Endothelial cell of umbilical vein (primary cell): ENCODE data around the gene CDK19. TPM values are rescaled to one million over a fixed set of nuclear protein-coding genes. Genes with fewer than 3 reads are reported as not detected.

Experiments
- BruUV-seq: library from RNA; stranded (reverse); fragments of 400-500 nt; replicated peaks from 2 replicates; lab custom pipeline; 2021; lab: Mats Ljungman, UMichigan
- CTCF ChIA-PET: fragments of 300-600, 350-600 bp; sonication (Branson Sonifier 250); formaldehyde crosslinking; loops from one replicate; lab custom pipeline; 2021; ENCODE audit warnings: antibody characterized with exemption, inconsistent platforms; lab: Charles Lee
- POLR2A ChIA-PET: fragments of 300-600, 350-600 bp; sonication (Branson Sonifier 250); formaldehyde crosslinking; loops from one replicate; lab custom pipeline; 2021; ENCODE audit warnings: antibody characterized with exemption, inconsistent platforms; lab: Charles Lee
- DNase-seq: peaks from one replicate; pipeline ENCODE4 v3.0.0-alpha.2; 2011; ENCODE audit warnings: low read depth, low spot score
- FAIRE-seq: peaks from 2 replicates; lab custom pipeline; 2011; peaks lifted over from hg19 to GRCh38; lab: Jason Lieb, UNC
- H2AFZ ChIP-seq: 2 replicates; pipeline ENCODE4 v1.6.0; 2012; ENCODE audit warnings: low read depth, low read length, control low read depth, inconsistent platforms
- H3K27ac ChIP-seq: 2 replicates; pipeline ENCODE4 v1.5.1; 2011; ENCODE audit warnings: low read depth, mild to moderate bottlenecking, control low read depth, low read length, moderate library complexity; ENCODE audit not compliant: insufficient read depth
- H3K27me3 ChIP-seq, 2 experiments: 2 replicates each; pipeline versions ENCODE4 v1.6.0 to v1.6.1; 2011; ENCODE audit warnings: low read length in 2 of 2, mixed read lengths in 1 of 2; ENCODE audit not compliant: control insufficient read depth in 2 of 2, insufficient read depth in 2 of 2
- H3K36me3 ChIP-seq, 2 experiments: 2 replicates in 1 of 2; 3 replicates in 1 of 2; pipeline ENCODE4 v1.5.1; 2011; ENCODE audit warnings: low read length in 2 of 2, mild to moderate bottlenecking in 1 of 2, moderate library complexity in 1 of 2; ENCODE audit not compliant: control insufficient read depth in 2 of 2, insufficient read depth in 2 of 2; ENCODE audit errors: extremely low read depth in 1 of 2
- H3K4me1 ChIP-seq: 3 replicates; pipeline ENCODE4 v1.5.1; 2011; ENCODE audit warnings: mild to moderate bottlenecking, low read length; ENCODE audit not compliant: control insufficient read depth, insufficient read depth; ENCODE audit errors: extremely low read depth
- H3K4me2 ChIP-seq: 2 replicates; pipeline ENCODE4 v1.6.1; 2011; ENCODE audit warnings: low read length, control low read depth, mixed read lengths; ENCODE audit not compliant: insufficient read depth
- H3K4me3 ChIP-seq, 3 experiments: fragments of 200-600 bp in 1 of 3; sonication (generic), shearing (Covaris generic) in 1 of 3; replicated peaks in 1 of 3; 2 replicates each; pipeline ENCODE4 v1.5.1; 2011 to 2016; ENCODE audit warnings: control low read depth in 3 of 3, low read length in 3 of 3, mild to moderate bottlenecking in 2 of 3, inconsistent platforms in 1 of 3, low read depth in 1 of 3, moderate library complexity in 1 of 3; ENCODE audit not compliant: insufficient read depth in 1 of 3
- H3K79me2 ChIP-seq: 2 replicates; pipeline ENCODE4 v1.6.0; 2012; ENCODE audit warnings: low read length, inconsistent platforms; ENCODE audit not compliant: control insufficient read depth, insufficient read depth
- H3K9ac ChIP-seq: replicated peaks from 2 replicates; pipeline ENCODE3; 2011; ENCODE audit warnings: low read length, control low read depth; ENCODE audit not compliant: insufficient read depth; ENCODE audit errors: extremely low read depth
- H3K9me1 ChIP-seq: replicated peaks from 3 replicates; pipeline ENCODE4 v1.6.0; 2011; ENCODE audit warnings: mild to moderate bottlenecking, low read length; ENCODE audit not compliant: control insufficient read depth, insufficient read depth; ENCODE audit errors: extremely low read depth
- H3K9me3 ChIP-seq: replicated peaks from 2 replicates; pipeline ENCODE4 v1.5.1; 2012; ENCODE audit warnings: low read length, inconsistent platforms; ENCODE audit not compliant: control insufficient read depth, insufficient read depth
- H4K20me1 ChIP-seq: replicated peaks from 2 replicates; pipeline ENCODE3; 2011; ENCODE audit warnings: mild to moderate bottlenecking, low read length; ENCODE audit not compliant: control insufficient read depth, insufficient read depth; ENCODE audit errors: extremely low read depth
- CTCF ChIP-seq, 2 donors: IDR thresholded peaks; 1 replicate in 1 of 2; 2 replicates in 1 of 2; pipeline ENCODE4 v1.5.1; 2011; ENCODE audit warnings: low read length in 2 of 2, mild to moderate bottlenecking in 2 of 2, moderate library complexity in 2 of 2, control low read depth in 1 of 2, inconsistent platforms in 1 of 2, low read depth in 1 of 2; ENCODE audit not compliant: insufficient read depth in 1 of 2; ENCODE audit errors: extremely low read depth in 1 of 2
- EZH2 ChIP-seq: IDR thresholded peaks from 2 replicates; pipeline ENCODE4 v1.6.1; 2012; ENCODE audit warnings: borderline replicate concordance, low read depth, mild to moderate bottlenecking, moderate library complexity, low read length, inconsistent platforms; ENCODE audit not compliant: severe bottlenecking
- FOS ChIP-seq: IDR thresholded peaks from 2 replicates; pipeline ENCODE4 v1.6.1; 2011; ENCODE audit warnings: mild to moderate bottlenecking, low read length, moderate library complexity, borderline replicate concordance; ENCODE audit not compliant: insufficient read depth
- GATA2 ChIP-seq: IDR thresholded peaks from 2 replicates; pipeline ENCODE4 v1.7.0; 2011; ENCODE audit warnings: low read depth, mild to moderate bottlenecking, moderate library complexity, mixed read lengths, low read length; ENCODE audit not compliant: insufficient read length, insufficient read depth
- JUN ChIP-seq: IDR thresholded peaks from 2 replicates; pipeline ENCODE4 v1.6.1; 2011; ENCODE audit warnings: borderline replicate concordance, low read depth; ENCODE audit not compliant: insufficient read length, insufficient read depth
- MAX ChIP-seq: IDR thresholded peaks from 2 replicates; pipeline ENCODE4 v1.6.1; 2011; ENCODE audit not compliant: insufficient read depth, insufficient read length
- MYC ChIP-seq: IDR thresholded peaks from one replicate; pipeline ENCODE4 v1.6.1; 2011; ENCODE audit warnings: mild to moderate bottlenecking, low read depth, low read length
- POLR2A ChIP-seq: IDR thresholded peaks from 2 replicates; pipeline ENCODE4 v1.6.1; 2012; ENCODE audit warnings: low read depth, mild to moderate bottlenecking, control low read depth, low read length
- POLR2AphosphoS5 ChIP-seq: IDR thresholded peaks from 2 replicates; pipeline ENCODE4 v1.6.1; 2012; ENCODE audit warnings: low read depth, mild to moderate bottlenecking, control low read depth, low read length, moderate library complexity; ENCODE audit not compliant: insufficient read depth
- dilution Hi-C: fragments of 300-500 bp; cut with MboI; formaldehyde crosslinking; loops from one replicate; pipeline ENCODE4 v1.15.0; 2019; ENCODE audit warnings: low sequenced_read_pairs; ENCODE audit not compliant: extremely low pct_ligation_motif_present
- intact Hi-C: fragments of 100-400 bp; cut with micrococcal nuclease; formaldehyde crosslinking; loops from one replicate; pipeline ENCODE4 v1.10.0; 2022
- polyA plus RNA-seq, 4 experiments: library from polyadenylated mRNA; depleted of rRNA in 3 of 4; stranded (reverse) in 3 of 4; unstranded in 1 of 4; fragments of >200 nt; gene quantifications; 2 replicates each; pipeline versions ENCODE4 v1.2.1 to v1.2.3, GENCODE V29; 2011 to 2012; ENCODE audit warnings: missing spikeins in 1 of 4
- total RNA-seq: library from RNA; stranded (reverse); gene quantifications from 2 replicates; pipeline ENCODE4 v1.2.3, GENCODE V29; 2021

Gene CDK19
- total and polyA plus RNA-seq, 2 donors (not counting 3 experiments of a cell fraction or from before 2014, with no cell fraction given): 4.6 to 12.1 TPM

- Histone ChIP-seq H4K20me1 (no peaks in the 10 kb centered on the region), H3K27ac (no peak overlapping the region), H3K4me3 (no peak overlapping the region), H3K4me1 (no peaks in the 10 kb centered on the region), H3K27me3 (peaks cover 0 to 3% of the 10 kb centered on the region in 2 experiments), H3K36me3 (no peaks in the 10 kb centered on the region), H3K79me2 (no peaks in the 10 kb centered on the region), H3K4me2 (no peak overlapping the region), H3K9ac (no peak overlapping the region), H3K9me3 (no peaks in the 10 kb centered on the region), H3K9me1 (no peaks in the 10 kb centered on the region), H2AFZ (no peak overlapping the region)
- TF ChIP-seq GATA2 (no peak), EZH2 (no peak), MYC (no peak), POLR2A (no peak), JUN (no peak), POLR2AphosphoS5 (no peak), CTCF (IDR thresholded peaks at IDR 0.05; ENCODE audit: extremely low read depth in 1 of 2, insufficient read depth in 1 of 2, low read depth in 1 of 2, low read length in 2 of 2) (no peak), FOS (no peak), MAX (no peak)
- dilution Hi-C loops: no loop called here
- DNase-seq: no peak
- intact Hi-C loops: no loop called here
- ChIA-PET CTCF (no interaction called here), POLR2A (no interaction called here)
- no TSS peak for BruUV-seq
- no peak for FAIRE-seq
Observed at GRCh38 chr6:110859335-110859792, 44.1 kb upstream of the CDK19 start.
